ENCODE results near the gene NOB1.

DNA sequence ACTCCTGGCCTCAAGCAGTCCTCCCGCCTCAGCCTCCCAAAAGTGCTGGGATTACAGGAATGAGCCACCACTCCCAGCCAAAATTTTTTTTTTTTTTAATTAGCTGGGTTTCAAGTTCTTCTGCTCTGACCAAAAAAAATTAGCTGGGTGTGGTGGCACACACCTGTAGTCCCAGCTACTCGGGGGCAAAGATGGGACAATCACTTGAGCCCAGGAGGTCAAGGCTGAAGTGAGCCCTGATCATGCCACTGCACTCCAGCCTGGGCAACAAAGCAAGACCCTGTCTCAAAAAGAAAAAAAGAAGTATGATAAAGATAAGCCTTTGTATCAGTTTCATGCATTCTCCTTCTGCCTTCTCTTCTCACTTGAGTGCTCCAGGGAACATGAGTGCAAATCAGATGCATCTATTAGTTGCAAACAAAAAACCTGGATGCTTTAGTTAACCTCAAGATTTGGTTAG, 30.3 kb downstream of the NOB1 start:
- no peak for TF ChIP-seq TAF1 (IDR thresholded peaks at IDR 0.05; ENCODE audit: borderline replicate concordance, insufficient read depth, low read length)
- no peak for TF ChIP-seq POLR2AphosphoS5 (IDR thresholded peaks at IDR 0.05; ENCODE audit: low read depth, low read length)
- TF ChIP-seq, protein P1, sequence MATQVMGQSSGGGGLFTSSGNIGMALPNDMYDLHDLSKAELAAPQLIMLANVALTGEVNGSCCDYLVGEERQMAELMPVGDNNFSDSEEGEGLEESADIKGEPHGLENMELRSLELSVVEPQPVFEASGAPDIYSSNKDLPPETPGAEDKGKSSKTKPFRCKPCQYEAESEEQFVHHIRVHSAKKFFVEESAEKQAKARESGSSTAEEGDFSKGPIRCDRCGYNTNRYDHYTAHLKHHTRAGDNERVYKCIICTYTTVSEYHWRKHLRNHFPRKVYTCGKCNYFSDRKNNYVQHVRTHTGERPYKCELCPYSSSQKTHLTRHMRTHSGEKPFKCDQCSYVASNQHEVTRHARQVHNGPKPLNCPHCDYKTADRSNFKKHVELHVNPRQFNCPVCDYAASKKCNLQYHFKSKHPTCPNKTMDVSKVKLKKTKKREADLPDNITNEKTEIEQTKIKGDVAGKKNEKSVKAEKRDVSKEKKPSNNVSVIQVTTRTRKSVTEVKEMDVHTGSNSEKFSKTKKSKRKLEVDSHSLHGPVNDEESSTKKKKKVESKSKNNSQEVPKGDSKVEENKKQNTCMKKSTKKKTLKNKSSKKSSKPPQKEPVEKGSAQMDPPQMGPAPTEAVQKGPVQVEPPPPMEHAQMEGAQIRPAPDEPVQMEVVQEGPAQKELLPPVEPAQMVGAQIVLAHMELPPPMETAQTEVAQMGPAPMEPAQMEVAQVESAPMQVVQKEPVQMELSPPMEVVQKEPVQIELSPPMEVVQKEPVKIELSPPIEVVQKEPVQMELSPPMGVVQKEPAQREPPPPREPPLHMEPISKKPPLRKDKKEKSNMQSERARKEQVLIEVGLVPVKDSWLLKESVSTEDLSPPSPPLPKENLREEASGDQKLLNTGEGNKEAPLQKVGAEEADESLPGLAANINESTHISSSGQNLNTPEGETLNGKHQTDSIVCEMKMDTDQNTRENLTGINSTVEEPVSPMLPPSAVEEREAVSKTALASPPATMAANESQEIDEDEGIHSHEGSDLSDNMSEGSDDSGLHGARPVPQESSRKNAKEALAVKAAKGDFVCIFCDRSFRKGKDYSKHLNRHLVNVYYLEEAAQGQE (IDR thresholded peaks at IDR 0.05; ENCODE audit: insufficient read depth in 1 of 2, low read depth in 2 of 2, low read length in 2 of 2) = no peak
- no peak for TF ChIP-seq FOXP2 (optimal IDR thresholded peaks at IDR 0.05; ENCODE audit: borderline replicate concordance, extremely low read depth, extremely low read length, insufficient read depth)
